HG03097 (cell line): ENCODE measurements around the gene UBXN2A.
"Not testable (repeated sequence)": the region's sequence is repeated elsewhere in the genome, so short reads cannot be mapped to it uniquely, and the experiment has no call there.

Source experiments
- ATAC-seq: cut with Tn5 transposase; IDR thresholded peaks from one replicate; pipeline ENCODE4 v1.9.1; 2021; ENCODE audit not compliant: unreplicated experiment, low FRiP score

UBXN2A gene

DNA sequence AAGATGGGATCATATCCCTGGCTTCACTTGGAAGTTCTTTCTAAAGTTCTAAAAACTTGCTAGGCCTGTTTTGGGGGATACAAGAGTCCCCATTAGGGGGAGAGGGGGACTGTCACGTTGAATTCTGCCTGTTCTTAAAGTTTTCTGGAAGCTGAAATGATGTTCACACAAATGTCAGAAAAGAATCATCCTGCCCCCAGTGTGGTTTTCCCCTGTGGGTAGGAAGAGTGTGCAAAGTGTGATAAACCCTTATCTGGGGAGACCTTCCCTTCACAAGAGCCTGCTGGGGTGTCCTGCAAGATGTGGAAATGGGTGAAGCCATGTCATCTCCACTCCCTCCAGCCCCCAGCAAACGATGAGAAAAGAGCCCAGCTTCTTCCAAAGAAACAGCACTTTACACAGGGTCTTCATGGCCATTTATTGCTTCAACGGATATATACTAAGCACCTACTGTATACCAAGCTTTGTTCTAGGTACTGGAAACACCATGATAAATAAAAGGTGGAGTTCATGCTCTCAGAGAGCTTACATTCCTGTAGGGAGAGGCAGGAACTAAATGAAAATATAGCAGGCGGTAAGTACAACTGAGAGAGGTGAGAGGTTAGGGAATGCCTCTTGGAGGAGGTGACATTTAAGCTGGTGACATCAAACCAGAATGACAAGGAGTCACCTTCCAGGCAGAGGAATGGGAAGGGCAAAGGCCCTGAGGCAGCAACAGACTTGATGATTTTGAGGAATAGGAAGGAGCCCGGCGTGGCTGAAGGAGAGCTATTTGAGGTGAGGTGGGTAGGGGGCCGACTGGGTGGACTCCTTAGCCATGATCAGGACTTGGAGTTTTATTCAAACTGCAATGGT, 71.2 kb downstream of the UBXN2A start:
- no peak for ATAC-seq

DNA sequence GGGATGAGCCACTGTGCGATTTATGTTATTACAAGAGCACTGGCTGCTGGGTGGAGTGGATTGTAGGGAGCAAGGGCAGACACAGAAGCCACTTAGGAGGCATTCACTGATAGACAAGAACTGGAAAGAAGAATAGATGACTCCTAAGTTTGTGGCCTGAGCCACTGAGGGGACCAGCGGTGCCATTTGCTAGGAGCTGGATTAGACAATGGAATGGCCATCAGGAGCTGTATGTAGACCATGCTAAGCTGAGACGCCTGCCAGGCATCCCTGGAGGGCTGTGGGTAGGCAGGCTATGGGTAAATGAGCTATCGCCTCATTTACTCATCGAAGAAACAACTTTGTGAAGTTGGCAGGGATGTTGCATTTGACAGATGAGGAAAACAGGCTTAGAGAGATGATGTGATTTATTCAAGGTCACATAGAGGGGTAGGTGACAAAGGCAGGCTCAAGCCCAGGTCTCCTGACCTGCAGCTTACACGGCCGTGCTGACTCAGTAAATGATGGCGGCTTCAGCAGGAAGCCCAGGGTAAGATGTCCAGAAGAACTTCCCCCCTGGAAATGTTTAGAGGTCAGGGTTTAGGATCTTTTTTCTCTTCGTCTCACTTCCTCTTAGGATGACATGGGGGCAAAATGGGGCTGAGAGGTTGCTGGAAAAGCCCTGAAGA, 72.4 kb downstream of the UBXN2A start:
- no peak for ATAC-seq

DNA sequence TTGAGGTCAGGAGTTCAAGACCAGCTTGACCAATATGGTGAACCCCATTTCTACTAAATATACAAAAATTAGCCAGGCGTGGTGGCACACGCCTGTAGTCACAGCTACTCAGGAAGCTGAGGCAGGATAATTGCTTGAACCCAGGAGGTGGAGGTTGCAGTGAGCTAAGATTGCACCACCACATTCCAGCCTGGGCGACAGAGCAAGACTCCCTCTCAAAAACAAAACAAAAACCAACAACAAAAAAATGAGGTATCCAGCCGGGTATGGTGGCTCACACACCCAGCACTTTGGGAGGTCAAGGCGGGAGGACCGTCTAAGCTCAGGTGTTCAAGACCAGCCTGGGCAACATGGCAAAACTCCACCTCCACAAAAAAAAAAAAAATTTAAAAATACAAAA, 74.6 kb downstream of the UBXN2A start:
- not testable (repeated sequence) for ATAC-seq

DNA sequence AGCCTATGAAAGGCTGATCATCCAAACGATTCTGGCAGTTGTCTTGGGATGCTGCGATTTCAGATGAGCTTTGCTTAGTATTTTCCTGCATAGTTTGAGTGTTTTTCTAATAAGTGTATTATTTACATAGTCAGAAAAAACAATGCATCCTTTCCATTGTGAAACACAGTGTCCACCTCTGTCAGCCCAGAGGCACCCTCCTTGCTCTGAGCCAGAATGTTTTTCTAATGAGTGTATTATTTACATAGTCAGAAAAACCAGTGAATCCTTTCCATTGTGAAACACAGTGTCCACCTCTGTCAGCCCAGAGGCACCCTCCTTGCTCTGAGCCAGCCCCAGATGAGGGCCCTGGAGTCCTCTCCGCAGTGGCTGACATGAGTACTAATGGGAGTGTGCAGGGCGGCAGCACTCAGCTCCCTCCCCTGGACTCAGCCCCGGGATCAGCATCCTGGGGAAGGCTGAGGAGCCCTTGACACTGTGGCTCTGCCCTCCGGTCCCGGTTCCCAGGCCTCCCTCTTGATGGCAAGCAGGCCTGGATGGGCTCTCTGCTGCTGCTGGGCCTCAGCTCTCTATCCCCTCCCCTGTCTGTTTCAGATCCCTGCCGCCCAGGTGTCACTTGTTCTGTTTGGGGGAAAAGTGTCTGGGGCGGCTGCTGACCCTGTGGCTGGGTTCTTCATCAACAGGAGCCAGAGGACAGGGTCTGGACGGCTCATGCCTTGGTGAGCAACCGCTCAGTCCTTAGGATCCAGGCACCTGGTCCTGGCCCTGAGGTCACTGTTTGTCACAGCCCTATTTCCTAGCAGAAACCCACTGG, 75.5 kb downstream of the UBXN2A start:
- ATAC-seq = no peak

- no peak for ATAC-seq
These were observed 76.1 kb downstream of the UBXN2A start for GRCh38 chr2:24016376-24016761.

DNA sequence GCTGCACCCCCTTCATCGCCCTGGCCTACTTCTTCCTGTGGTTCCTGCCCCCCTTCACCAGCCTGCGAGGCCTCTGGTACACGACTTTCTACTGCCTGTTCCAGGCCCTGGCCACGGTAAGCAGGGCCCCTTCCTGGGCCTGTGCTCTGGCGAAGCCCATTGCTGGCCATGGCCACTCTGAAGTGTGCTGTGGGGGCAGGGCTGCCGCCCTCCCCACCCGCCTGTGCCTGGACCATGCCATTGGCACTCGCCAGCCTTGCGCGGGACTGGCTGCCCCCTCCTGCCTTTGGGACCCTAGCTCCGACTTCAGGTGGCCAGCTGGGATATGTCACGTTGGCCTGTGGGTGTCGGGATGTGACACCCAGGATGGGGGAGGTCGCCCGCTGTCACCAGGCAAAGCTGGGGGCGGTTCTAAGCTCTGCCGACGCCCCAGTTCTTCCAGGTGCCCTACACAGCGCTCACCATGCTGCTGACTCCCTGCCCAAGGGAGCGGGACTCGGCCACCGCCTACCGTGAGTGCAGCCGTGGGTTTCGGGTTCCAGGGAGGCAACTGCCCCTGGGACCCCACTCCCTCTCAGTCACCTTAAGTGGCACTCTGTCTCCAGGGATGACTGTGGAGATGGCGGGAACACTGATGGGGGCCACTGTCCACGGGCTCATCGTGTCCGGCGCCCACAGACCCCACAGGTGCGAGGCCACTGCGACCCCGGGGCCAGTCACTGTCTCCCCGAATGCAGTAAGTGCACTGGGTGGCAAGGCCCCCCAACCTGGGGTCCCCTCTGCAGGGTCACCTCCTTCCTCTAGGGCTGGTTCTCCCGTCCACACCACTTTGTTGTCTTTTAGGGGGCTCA, 76.8 kb downstream of the UBXN2A start:
- no peak for ATAC-seq

DNA sequence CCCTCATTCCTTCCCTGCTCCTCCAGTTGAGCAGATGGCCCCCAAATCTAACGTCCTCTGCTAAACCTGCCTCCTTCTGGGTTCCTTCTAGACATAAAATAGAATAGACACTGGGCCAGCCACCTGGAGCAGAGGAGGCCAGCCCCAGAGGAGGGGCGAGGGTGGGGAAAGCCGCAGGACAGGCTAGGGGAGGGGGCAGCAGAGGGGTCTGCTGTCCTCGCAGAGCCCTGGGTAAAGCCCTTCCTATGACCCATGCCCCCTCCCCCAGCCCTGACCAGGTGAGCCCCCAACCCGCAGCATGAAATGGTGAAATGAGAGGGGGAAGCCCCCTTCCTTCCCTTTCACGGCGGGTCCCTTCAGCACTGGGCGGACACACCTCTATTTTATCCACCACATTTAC, 77.4 kb downstream of the UBXN2A start:
- no peak for ATAC-seq

- no peak for ATAC-seq
These were observed 78.0 kb downstream of the UBXN2A start for GRCh38 chr2:24018241-24018640.

- ATAC-seq = no peak
These were observed 79.5 kb downstream of the UBXN2A start for GRCh38 chr2:24019729-24020128.

DNA sequence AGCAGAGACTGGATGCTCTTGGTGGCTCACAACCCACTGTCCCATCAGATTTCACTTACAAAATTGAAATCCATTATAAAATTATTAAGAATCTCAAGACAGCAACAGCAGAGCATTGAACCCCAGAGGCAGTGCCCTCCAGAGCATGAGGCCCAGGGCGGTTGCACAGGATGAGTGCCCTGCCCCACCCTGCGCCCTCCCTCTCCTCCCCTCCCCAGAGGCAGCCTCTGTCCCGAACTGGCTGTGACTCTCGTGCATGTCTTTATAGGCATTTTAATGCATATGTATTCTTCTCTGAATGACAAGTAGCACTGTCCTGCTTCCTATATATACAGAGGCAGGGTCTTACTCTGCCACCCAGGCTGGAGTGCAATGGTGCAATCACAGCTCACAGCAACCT, 80.0 kb downstream of the UBXN2A start:
- ATAC-seq = no peak

- ATAC-seq = no peak
These were observed 81.1 kb downstream of the UBXN2A start for GRCh38 chr2:24021122-24021998.

DNA sequence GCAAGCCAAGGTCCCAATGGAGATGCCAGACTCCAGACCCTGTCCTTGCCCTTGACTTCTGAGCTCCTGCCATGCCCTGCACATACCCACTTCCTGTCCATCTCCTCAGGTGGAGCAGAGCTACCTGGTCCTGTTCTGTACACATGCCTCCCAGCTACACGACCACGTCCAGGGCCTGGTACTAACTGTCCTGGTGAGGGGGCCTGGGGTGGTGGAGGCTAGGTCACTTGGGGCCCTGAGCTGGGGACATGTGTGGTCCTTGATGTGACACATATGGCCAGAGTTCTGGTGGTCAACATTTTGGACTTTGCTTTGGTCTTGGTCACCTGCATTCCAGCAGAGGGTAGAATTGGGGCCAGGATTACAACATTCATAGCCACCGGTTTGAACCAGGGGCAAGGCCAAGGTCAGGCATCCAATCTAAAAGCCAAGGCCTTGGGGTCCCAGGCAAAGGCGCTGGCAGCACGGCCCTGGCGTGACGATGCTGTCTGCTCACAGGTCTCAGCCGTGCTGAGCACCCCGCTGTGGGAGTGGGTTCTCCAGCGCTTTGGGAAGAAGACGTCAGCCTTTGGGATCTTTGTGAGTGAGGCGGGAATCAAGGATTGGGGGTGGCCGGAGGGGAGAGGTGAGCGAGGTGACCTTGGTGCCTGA, 82.2 kb downstream of the UBXN2A start:
- ATAC-seq = no peak

GRCh38 chr2:24022975-24023575, 82.8 kb downstream of the UBXN2A start:
- no peak for ATAC-seq

DNA sequence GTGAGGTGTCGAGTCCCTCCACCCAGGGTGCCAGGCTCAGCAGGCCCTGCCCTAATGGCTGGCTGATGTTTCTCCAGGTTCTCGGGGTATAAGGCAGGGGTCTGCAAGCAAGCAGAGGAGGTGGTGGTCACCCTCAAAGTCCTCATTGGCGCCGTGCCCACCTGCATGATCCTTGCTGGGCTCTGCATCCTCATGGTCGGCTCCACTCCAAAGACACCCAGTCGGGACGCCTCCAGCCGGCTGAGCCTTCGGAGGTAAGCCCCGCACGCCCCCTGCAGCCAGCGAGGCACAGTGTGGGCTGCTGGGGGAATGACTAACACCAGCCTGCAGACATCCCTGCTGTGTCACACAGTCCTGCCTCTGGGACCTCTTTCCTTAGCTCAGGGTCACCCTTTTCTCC, 83.8 kb downstream of the UBXN2A start:
- no peak for ATAC-seq

- ATAC-seq = no peak
These were observed 84.9 kb downstream of the UBXN2A start for GRCh38 chr2:24024996-24025663.

GRCh38 chr2:24026233-24026632, 86.0 kb downstream of the UBXN2A start:
- no peak for ATAC-seq

DNA sequence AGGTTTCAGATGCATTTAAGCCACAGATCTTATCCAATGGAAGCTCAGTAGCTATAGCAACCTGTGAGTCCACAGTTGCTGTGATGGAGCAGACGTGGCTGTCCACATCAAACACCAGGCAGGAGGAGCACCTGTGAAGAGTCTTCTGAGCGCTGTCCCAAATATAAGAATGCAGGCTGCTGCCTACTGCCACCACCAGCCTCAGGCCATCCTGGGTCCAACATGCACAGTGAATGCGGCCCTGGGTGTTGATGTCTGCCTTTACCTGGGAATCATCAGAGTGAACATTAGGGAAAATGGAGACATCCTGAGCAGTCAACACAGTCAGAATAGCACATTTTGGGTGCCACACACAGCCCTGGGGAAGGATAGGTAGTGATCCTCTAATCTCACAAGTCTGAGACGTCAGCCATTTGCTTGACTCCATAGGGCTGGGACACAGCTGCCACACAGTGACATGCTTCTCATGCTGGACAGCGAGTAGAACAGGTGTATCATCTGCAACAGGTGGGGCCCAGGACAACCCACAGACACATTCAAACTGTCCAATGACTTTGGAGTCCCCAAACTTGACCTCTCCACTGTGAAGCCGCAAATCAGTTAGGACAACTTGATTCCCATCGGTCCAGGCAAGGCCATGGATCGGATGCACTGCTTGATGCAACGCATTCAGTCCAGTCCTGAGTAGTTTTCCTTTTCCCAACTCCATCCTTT, 98.7 kb downstream of the UBXN2A start:
- no peak for ATAC-seq
